B cell (primary cell): ENCODE data around the gene APOO. TPM values are rescaled to one million over a fixed set of nuclear protein-coding genes. Genes with fewer than 3 reads are reported as not detected.

Experiments used
- ATAC-seq: fragments of 200-7000 bp; cut with Tn5 transposase; one replicate; pipeline ENCODE4 v1.10.0; 2021; ENCODE audit warnings: low read depth, mild to moderate bottlenecking, moderate number of reproducible peaks, moderate library complexity
- CTCF ChIA-PET: fragments of 350-600 bp; sonication (Branson Sonifier 250); formaldehyde crosslinking; loops from one replicate; lab custom pipeline; 2021; ENCODE audit warnings: antibody characterized with exemption, inconsistent platforms; lab: Charles Lee
- POLR2A ChIA-PET: fragments of 350-600 bp; sonication (Branson Sonifier 250); formaldehyde crosslinking; loops from one replicate; lab custom pipeline; 2021; ENCODE audit warnings: antibody characterized with exemption; lab: Charles Lee
- DNase-seq: peaks from one replicate; pipeline ENCODE4 v3.0.0; 2013
- H2AFZ ChIP-seq: 2 replicates; pipeline ENCODE4 v1.6.1; 2012; ENCODE audit warnings: mild to moderate bottlenecking, low read depth, low read length; ENCODE audit not compliant: insufficient read depth, poor library complexity, severe bottlenecking
- H3K27ac ChIP-seq, 2 donors: 1 replicate in 1 of 2; 2 replicates in 1 of 2; pipeline ENCODE4 v1.5.1; 2012 to 2013; ENCODE audit warnings: low read length in 2 of 2, mild to moderate bottlenecking in 2 of 2, moderate library complexity in 1 of 2
- H3K27me3 ChIP-seq, 4 experiments: fragments of 200-600 bp in 1 of 4; sonication (generic) in 1 of 4; replicated peaks in 1 of 4; 1 replicate in 2 of 4; 2 replicates in 2 of 4; pipeline versions ENCODE4 v1.6.1 to v1.7.0; 2013 to 2016; ENCODE audit warnings: low read length in 3 of 4, mild to moderate bottlenecking in 2 of 4, mixed read lengths in 1 of 4, moderate library complexity in 1 of 4; ENCODE audit not compliant: insufficient read depth in 4 of 4, control insufficient read depth in 3 of 4; ENCODE audit errors: control extremely low read depth in 1 of 4
- H3K36me3 ChIP-seq, 2 experiments: replicated peaks in 1 of 2; 1 replicate in 1 of 2; 2 replicates in 1 of 2; pipeline versions ENCODE4 v1.6.1 to v1.7.1; 2013; ENCODE audit warnings: low read length in 1 of 2; ENCODE audit not compliant: insufficient read depth in 2 of 2, control insufficient read depth in 1 of 2; ENCODE audit errors: control extremely low read depth in 1 of 2, extremely low read depth in 1 of 2
- H3K4me1 ChIP-seq, 2 donors: fragments of 200-600 bp in 1 of 2; sonication (generic) in 1 of 2; 1 replicate in 1 of 2; 2 replicates in 1 of 2; pipeline versions ENCODE4 v1.5.1 to v1.6.1; 2013 to 2017; ENCODE audit warnings: low read length in 2 of 2; ENCODE audit not compliant: control insufficient read depth in 2 of 2, insufficient read depth in 2 of 2
- H3K4me2 ChIP-seq: replicated peaks from 2 replicates; pipeline ENCODE3; 2012; ENCODE audit warnings: mild to moderate bottlenecking, low read depth, low read length; ENCODE audit not compliant: poor library complexity, severe bottlenecking
- H3K4me3 ChIP-seq, 5 experiments: fragments of 200-600 bp in 1 of 5; sonication (generic) in 1 of 5; 1 replicate in 3 of 5; 2 replicates in 2 of 5; pipeline versions ENCODE4 v1.5.1 to v1.7.0; 2011 to 2016; ENCODE audit warnings: low read length in 4 of 5, mild to moderate bottlenecking in 4 of 5, low read depth in 2 of 5, control low read depth in 1 of 5, moderate library complexity in 1 of 5; ENCODE audit not compliant: insufficient read depth in 1 of 5; ENCODE audit errors: control extremely low read depth in 1 of 5, extremely low read depth in 1 of 5
- H3K79me2 ChIP-seq: fragments of 200-600 bp; sonication (generic); one replicate; pipeline ENCODE4 v1.6.0; 2016; ENCODE audit warnings: low read length; ENCODE audit not compliant: control insufficient read depth, insufficient read depth
- H3K9ac ChIP-seq: fragments of 200-600 bp; sonication (generic); 2 replicates; pipeline ENCODE4 v1.6.1; 2017; ENCODE audit warnings: mild to moderate bottlenecking, low read length, moderate library complexity
- H3K9me3 ChIP-seq, 3 donors: one replicate each; pipeline versions ENCODE4 v1.6.1 to v1.7.1; 2013; ENCODE audit warnings: low read length in 2 of 3; ENCODE audit not compliant: control insufficient read depth in 2 of 3, insufficient read depth in 1 of 3; ENCODE audit errors: control extremely low read depth in 1 of 3
- H4K20me1 ChIP-seq: 2 replicates; pipeline ENCODE4 v1.6.0; 2012; ENCODE audit warnings: mild to moderate bottlenecking, low read length; ENCODE audit not compliant: insufficient read depth, control insufficient read depth, poor library complexity, severe bottlenecking
- H3K27ac Mint-ChIP-seq: one replicate; pipeline ENCODE4 v1.8.0; 2021; ENCODE audit warnings: mixed read lengths
- H3K27me3 Mint-ChIP-seq: one replicate; pipeline ENCODE4 v1.8.0; 2021; ENCODE audit warnings: mixed read lengths
- H3K4me1 Mint-ChIP-seq: one replicate; pipeline ENCODE4 v1.8.0; 2021; ENCODE audit warnings: mixed read lengths
- H3K4me3 Mint-ChIP-seq: one replicate; pipeline ENCODE4 v1.8.0; 2021; ENCODE audit warnings: mixed read lengths
- H3K9me3 Mint-ChIP-seq: one replicate; pipeline ENCODE4 v1.8.0; 2022; ENCODE audit warnings: mixed read lengths; ENCODE audit not compliant: insufficient read depth
- EZH2 ChIP-seq: IDR thresholded peaks from 2 replicates; pipeline ENCODE4 v1.6.1; 2012; ENCODE audit warnings: borderline replicate concordance, low read depth, mild to moderate bottlenecking, moderate library complexity, low read length; ENCODE audit not compliant: insufficient read depth, poor library complexity, severe bottlenecking
- WGBS: methylation state at CpG from one replicate; pipeline ENCODE4 v1.1.5; 2013; ENCODE audit warnings: missing lambda C conversion rate; ENCODE audit not compliant: insufficient coverage; 5-methylcytosine and 5-hydroxymethylcytosine counted together
- intact Hi-C: fragments of 100-400 bp; cut with micrococcal nuclease; formaldehyde crosslinking; loops from one replicate; pipeline ENCODE4 v1.10.0; 2022
- polyA plus RNA-seq: library from polyadenylated mRNA; depleted of rRNA; stranded (reverse); fragments of >200 nt; gene quantifications from 2 replicates; pipeline ENCODE4 v1.2.3, GENCODE V29; 2012
- total RNA-seq, 2 donors: library from RNA; stranded (reverse); fragments of 120-200 nt in 1 of 2; gene quantifications; 1 replicate in 1 of 2; 2 replicates in 1 of 2; pipeline versions ENCODE4 v1.2.3 to v1.2.4, GENCODE V29; 2013 to 2022
- TF ChIP-seq, protein P1 (sequence below): fragments of 200-600 bp; IDR thresholded peaks from one replicate; pipeline ENCODE4 v1.8.0; 2022; ENCODE audit warnings: antibody characterized with exemption, mild to moderate bottlenecking

APOO gene
- total and polyA plus RNA-seq, 2 donors (not counting 1 experiment from before 2014, with no cell fraction given), result 4.7 to 7.2 TPM

DNA sequence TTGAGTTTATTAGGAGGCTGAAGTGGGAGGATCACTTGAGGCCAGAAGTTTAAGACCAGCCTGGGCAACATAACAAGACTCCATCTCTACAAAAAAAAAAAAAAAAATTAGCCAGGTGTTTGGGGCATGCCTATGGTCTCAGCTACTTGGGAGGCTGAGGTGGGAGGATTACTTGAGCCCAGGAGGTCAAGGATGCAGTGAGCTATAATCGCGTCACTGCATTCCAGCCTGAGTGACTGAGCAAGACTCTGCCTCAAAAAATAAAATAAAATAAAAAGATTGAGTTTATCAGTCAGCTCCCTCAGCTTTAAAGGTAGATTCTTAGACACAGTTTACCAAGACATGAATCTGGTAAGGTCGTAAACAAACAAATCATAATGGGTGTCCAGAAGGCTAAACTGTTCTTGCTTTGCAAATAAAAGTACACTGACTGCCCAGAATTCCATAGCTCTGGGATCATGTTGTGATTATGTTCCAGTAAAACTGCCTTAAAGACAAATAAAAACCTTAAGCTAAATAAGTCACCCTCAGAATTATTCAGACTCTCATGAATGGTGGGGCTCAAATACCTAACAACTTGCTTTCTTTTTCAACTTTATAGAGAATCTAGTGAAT is 18.7 kb downstream of the APOO start:
- H3K27ac Mint-ChIP-seq, result no peak overlapping the region
- H3K4me3 ChIP-seq, result no peak overlapping the region
- H3K27ac ChIP-seq, result no peak overlapping the region
- no peak overlapping the region for H3K9ac ChIP-seq
- POLR2A ChIA-PET, result interaction anchor here (0.7 kb wide), 1 partner anchor 85 kb away, joined by 4 read pairs; no protein-coding TSS in a partner anchor
- CTCF ChIA-PET, result interaction anchor here (1.9 kb wide), 1 partner anchor 13 kb away, joined by 10 read pairs; no protein-coding TSS in a partner anchor
- no CpG with 5 or more reads among the region's 3 CpGs for WGBS
- H3K9me3 ChIP-seq, result no peaks in the 10 kb centered on the region
- H3K27me3 Mint-ChIP-seq, result no peaks in the 10 kb centered on the region
- DNase-seq, result no peak
- H4K20me1 ChIP-seq, result no peaks in the 10 kb centered on the region
- intact Hi-C loops, result no loop called here
- H3K9me3 Mint-ChIP-seq, result no peaks in the 10 kb centered on the region
- no peak overlapping the region for H3K4me2 ChIP-seq
- no peaks in the 10 kb centered on the region for H3K36me3 ChIP-seq
- H3K4me1 ChIP-seq, result no peaks in the 10 kb centered on the region
- no peak for TF ChIP-seq EZH2
- TF ChIP-seq, protein P1, sequence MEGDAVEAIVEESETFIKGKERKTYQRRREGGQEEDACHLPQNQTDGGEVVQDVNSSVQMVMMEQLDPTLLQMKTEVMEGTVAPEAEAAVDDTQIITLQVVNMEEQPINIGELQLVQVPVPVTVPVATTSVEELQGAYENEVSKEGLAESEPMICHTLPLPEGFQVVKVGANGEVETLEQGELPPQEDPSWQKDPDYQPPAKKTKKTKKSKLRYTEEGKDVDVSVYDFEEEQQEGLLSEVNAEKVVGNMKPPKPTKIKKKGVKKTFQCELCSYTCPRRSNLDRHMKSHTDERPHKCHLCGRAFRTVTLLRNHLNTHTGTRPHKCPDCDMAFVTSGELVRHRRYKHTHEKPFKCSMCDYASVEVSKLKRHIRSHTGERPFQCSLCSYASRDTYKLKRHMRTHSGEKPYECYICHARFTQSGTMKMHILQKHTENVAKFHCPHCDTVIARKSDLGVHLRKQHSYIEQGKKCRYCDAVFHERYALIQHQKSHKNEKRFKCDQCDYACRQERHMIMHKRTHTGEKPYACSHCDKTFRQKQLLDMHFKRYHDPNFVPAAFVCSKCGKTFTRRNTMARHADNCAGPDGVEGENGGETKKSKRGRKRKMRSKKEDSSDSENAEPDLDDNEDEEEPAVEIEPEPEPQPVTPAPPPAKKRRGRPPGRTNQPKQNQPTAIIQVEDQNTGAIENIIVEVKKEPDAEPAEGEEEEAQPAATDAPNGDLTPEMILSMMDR, result no peak
- ATAC-seq, result no peak
- no peaks in the 10 kb centered on the region for H3K4me1 Mint-ChIP-seq
- H2AFZ ChIP-seq, result no peak overlapping the region
- H3K4me3 Mint-ChIP-seq, result no peak overlapping the region
- no peaks in the 10 kb centered on the region for H3K27me3 ChIP-seq
- H3K79me2 ChIP-seq, result no peaks in the 10 kb centered on the region

DNA sequence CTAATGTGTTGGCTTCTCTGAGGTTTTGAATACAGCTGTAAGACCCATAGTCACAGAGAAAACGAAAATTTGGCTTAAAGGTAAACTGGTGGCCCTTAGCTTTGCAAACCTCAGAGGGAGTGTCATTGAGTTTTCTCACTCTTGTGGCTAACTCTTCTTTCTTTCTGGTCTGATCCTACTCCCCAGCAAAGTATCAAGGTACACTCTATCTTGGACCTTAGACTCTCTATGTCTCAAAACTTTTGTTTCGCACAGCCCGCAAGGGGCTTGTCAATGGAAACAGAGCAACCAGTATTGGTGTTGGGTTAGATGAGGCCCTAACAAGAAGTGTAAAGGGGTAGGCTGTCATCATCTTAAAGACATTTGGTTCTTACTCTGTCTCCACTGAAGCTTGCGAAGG is 19.8 kb downstream of the APOO start:
- DNase-seq (no peak), ATAC-seq (no peak)
- Histone ChIP-seq H3K4me2 (no peak overlapping the region), H3K4me3 (no peak overlapping the region), H3K9me3 (no peaks in the 10 kb centered on the region), H3K36me3 (no peaks in the 10 kb centered on the region), H3K79me2 (no peaks in the 10 kb centered on the region), H3K4me1 (no peaks in the 10 kb centered on the region), H3K9ac (no peak overlapping the region), H2AFZ (no peak overlapping the region), H3K27me3 (no peaks in the 10 kb centered on the region), H4K20me1 (no peaks in the 10 kb centered on the region), H3K27ac (no peak overlapping the region)
- intact Hi-C loops, result no loop called here
- Mint-ChIP-seq H3K27me3 (no peaks in the 10 kb centered on the region), H3K4me1 (no peaks in the 10 kb centered on the region), H3K9me3 (no peaks in the 10 kb centered on the region), H3K4me3 (no peak overlapping the region), H3K27ac (no peak overlapping the region)
- ChIA-PET POLR2A (no interaction called here), CTCF (interaction anchor here (1.9 kb wide), 1 partner anchor 14 kb away, joined by 10 read pairs; no protein-coding TSS in a partner anchor)
- WGBS, result no CpG with 5 or more reads among the region's 4 CpGs
- no peak for TF ChIP-seq EZH2
- TF ChIP-seq, protein P1, result no peak
